Nephron progenitor cell (in vitro differentiated cells): ENCODE measurements around the gene TCAP.

Source experiments
- DNase-seq: peaks from one replicate; pipeline ENCODE4 v3.0.0; 2021
- H3K27ac Mint-ChIP-seq: 2 replicates; pipeline ENCODE4 v1.8.0; 2021; ENCODE audit warnings: mild to moderate bottlenecking, moderate library complexity, mixed read lengths
- H3K27me3 Mint-ChIP-seq: 2 replicates; pipeline ENCODE4 v1.8.0; 2021; ENCODE audit warnings: mild to moderate bottlenecking, low read depth, mixed read lengths; ENCODE audit not compliant: poor library complexity
- H3K36me3 Mint-ChIP-seq: 2 replicates; pipeline ENCODE4 v1.8.0; 2021; ENCODE audit warnings: low read depth, mixed read lengths
- H3K4me1 Mint-ChIP-seq: 2 replicates; pipeline ENCODE4 v1.8.0; 2021; ENCODE audit warnings: mixed read lengths
- H3K4me3 Mint-ChIP-seq: 2 replicates; pipeline ENCODE4 v1.8.0; 2021; ENCODE audit warnings: mild to moderate bottlenecking, moderate library complexity, mixed read lengths
- H3K9me3 Mint-ChIP-seq: 2 replicates; pipeline ENCODE4 v1.8.0; 2021; ENCODE audit warnings: mild to moderate bottlenecking, moderate library complexity, mixed read lengths
- CTCF ChIP-seq: fragments of 200-600 bp; sonication (generic); IDR thresholded peaks from 2 replicates; pipeline ENCODE4 v1.5.0; 2021; ENCODE audit warnings: antibody characterized with exemption

The TCAP gene

GRCh38 chr17:39642291-39643074 lies 22.7 kb upstream of the TCAP start:
- Mint-ChIP-seq H3K27me3 (peaks cover 4% of the 10 kb centered on the region), H3K36me3 (no peaks in the 10 kb centered on the region), H3K27ac (no peak overlapping the region), H3K4me1 (peaks cover 82% of the 10 kb centered on the region), H3K4me3 (no peak overlapping the region), H3K9me3 (no peaks in the 10 kb centered on the region)
- no peak for DNase-seq
- no peak for TF ChIP-seq CTCF

GRCh38 chr17:39643271-39643670 lies 21.9 kb upstream of the TCAP start:
- Mint-ChIP-seq H3K27me3 (peaks cover 4% of the 10 kb centered on the region), H3K36me3 (no peaks in the 10 kb centered on the region), H3K4me1 (peaks cover 74% of the 10 kb centered on the region), H3K9me3 (no peaks in the 10 kb centered on the region), H3K4me3 (no peak overlapping the region), H3K27ac (no peak overlapping the region)
- no peak for DNase-seq
- no peak for TF ChIP-seq CTCF

- H3K9me3 Mint-ChIP-seq: no peaks in the 10 kb centered on the region
- peaks cover 4% of the 10 kb centered on the region for H3K36me3 Mint-ChIP-seq
- DNase-seq: no peak
- no peak for TF ChIP-seq CTCF
- H3K27me3 Mint-ChIP-seq: peaks cover 7% of the 10 kb centered on the region
- no peak overlapping the region for H3K4me3 Mint-ChIP-seq
- H3K27ac Mint-ChIP-seq: no peak overlapping the region
- peaks cover 71% of the 10 kb centered on the region for H3K4me1 Mint-ChIP-seq
These were observed 17.9 kb upstream of the TCAP start for GRCh38 chr17:39647256-39647655.

- no peak for TF ChIP-seq CTCF
- H3K27me3 Mint-ChIP-seq: peaks cover 7% of the 10 kb centered on the region
- no peak for DNase-seq
- H3K36me3 Mint-ChIP-seq: peaks cover 4% of the 10 kb centered on the region
- H3K4me1 Mint-ChIP-seq: peaks cover 71% of the 10 kb centered on the region
- H3K9me3 Mint-ChIP-seq: no peaks in the 10 kb centered on the region
- H3K4me3 Mint-ChIP-seq: no peak overlapping the region
- no peak overlapping the region for H3K27ac Mint-ChIP-seq
These were observed 16.4 kb upstream of the TCAP start for GRCh38 chr17:39648616-39649366.

- peak overlapping the region; percentile 21 for H3K4me3 Mint-ChIP-seq
- no peak for TF ChIP-seq CTCF
- peak overlapping the region; percentile 95 for H3K27ac Mint-ChIP-seq
These were observed 15.0 kb upstream of the TCAP start for GRCh38 chr17:39650121-39650579.

More at GRCh38 chr17:39650121-39650579, 15.0 kb upstream of the TCAP start:
- no peak for DNase-seq
- peaks cover 69% of the 10 kb centered on the region for H3K4me1 Mint-ChIP-seq
- H3K27me3 Mint-ChIP-seq: peaks cover 7% of the 10 kb centered on the region
- no peaks in the 10 kb centered on the region for H3K9me3 Mint-ChIP-seq
- peaks cover 4% of the 10 kb centered on the region for H3K36me3 Mint-ChIP-seq
